ENCODE results near the gene KIAA0513.

KIAA0513 gene

DNA sequence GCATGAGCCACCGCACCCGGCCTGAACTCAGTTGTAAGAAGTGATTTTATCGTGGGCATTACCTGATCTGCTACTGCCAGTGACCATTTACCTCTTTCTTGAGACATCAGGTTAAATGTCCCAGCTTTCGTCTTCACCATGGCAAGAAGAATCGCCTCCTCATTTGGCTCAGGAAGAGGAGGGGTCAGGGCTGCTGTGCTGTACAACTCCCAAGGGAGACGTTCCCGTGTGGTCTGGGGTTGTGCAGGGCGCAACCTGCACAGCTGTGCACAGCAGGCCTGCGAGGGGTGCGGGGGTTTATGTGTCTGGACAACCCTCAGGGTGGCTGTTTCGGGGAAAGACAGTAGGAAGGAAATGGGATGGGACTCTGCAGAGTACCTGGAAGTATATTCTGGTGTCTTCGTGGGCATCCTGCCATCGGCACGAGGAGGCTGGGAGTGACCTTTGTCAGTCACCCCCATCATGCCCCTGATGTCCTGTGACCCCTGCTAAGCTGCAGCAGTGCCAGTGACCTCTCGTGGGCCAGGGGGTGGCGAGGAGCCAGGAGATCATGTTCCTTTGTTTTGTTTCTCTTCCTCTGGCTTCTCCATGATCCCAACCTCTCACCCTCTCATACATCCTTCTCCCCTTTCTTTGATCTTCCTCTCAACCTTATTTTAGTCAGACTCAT, 57.4 kb downstream of the KIAA0513 start:
- Mint-ChIP-seq H3K4me1 (peaks cover 36% of the 10 kb centered on the region), H3K36me3 (ENCODE audit: low read depth) (peaks cover under 1% of the 10 kb centered on the region), H3K9me3 (no peaks in the 10 kb centered on the region), H3K27me3 (ENCODE audit: low read depth) (peaks cover 35% of the 10 kb centered on the region), H3K27ac (no peak overlapping the region), H3K4me3 (no peak overlapping the region)
- TF ChIP-seq, protein P1, sequence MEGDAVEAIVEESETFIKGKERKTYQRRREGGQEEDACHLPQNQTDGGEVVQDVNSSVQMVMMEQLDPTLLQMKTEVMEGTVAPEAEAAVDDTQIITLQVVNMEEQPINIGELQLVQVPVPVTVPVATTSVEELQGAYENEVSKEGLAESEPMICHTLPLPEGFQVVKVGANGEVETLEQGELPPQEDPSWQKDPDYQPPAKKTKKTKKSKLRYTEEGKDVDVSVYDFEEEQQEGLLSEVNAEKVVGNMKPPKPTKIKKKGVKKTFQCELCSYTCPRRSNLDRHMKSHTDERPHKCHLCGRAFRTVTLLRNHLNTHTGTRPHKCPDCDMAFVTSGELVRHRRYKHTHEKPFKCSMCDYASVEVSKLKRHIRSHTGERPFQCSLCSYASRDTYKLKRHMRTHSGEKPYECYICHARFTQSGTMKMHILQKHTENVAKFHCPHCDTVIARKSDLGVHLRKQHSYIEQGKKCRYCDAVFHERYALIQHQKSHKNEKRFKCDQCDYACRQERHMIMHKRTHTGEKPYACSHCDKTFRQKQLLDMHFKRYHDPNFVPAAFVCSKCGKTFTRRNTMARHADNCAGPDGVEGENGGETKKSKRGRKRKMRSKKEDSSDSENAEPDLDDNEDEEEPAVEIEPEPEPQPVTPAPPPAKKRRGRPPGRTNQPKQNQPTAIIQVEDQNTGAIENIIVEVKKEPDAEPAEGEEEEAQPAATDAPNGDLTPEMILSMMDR (IDR thresholded peaks at IDR 0.05; ENCODE audit: unreplicated experiment in 3 of 3), result no peak

DNA sequence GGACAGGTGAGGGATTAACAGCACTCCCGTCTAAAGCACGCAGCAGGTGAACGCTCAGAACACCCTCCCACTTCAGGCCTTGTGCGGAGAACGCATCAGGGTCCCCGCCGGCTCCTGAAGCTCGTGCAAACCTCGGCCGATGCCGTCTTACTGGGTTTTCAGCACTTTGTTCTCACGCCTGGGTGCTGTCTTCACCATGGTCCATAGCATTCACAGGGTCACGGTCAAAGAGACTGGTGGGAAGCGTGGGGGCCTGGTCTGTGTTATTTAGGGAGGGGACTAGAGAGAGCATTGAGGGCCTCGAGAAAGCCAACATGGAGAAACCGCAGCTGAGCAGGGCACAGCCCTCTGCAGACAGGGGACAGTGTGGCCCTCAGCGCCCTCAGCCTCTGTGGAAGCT, 58.1 kb downstream of the KIAA0513 start:
- TF ChIP-seq, protein P1 (IDR thresholded peaks at IDR 0.05; ENCODE audit: unreplicated experiment in 3 of 3), result no peak
- no peak overlapping the region for H3K27ac Mint-ChIP-seq
- peaks cover 42% of the 10 kb centered on the region for H3K27me3 Mint-ChIP-seq (ENCODE audit: low read depth)
- H3K4me3 Mint-ChIP-seq, result no peak overlapping the region
- no peaks in the 10 kb centered on the region for H3K9me3 Mint-ChIP-seq
- no peaks in the 10 kb centered on the region for H3K36me3 Mint-ChIP-seq (ENCODE audit: low read depth)
- peaks cover 43% of the 10 kb centered on the region for H3K4me1 Mint-ChIP-seq

DNA sequence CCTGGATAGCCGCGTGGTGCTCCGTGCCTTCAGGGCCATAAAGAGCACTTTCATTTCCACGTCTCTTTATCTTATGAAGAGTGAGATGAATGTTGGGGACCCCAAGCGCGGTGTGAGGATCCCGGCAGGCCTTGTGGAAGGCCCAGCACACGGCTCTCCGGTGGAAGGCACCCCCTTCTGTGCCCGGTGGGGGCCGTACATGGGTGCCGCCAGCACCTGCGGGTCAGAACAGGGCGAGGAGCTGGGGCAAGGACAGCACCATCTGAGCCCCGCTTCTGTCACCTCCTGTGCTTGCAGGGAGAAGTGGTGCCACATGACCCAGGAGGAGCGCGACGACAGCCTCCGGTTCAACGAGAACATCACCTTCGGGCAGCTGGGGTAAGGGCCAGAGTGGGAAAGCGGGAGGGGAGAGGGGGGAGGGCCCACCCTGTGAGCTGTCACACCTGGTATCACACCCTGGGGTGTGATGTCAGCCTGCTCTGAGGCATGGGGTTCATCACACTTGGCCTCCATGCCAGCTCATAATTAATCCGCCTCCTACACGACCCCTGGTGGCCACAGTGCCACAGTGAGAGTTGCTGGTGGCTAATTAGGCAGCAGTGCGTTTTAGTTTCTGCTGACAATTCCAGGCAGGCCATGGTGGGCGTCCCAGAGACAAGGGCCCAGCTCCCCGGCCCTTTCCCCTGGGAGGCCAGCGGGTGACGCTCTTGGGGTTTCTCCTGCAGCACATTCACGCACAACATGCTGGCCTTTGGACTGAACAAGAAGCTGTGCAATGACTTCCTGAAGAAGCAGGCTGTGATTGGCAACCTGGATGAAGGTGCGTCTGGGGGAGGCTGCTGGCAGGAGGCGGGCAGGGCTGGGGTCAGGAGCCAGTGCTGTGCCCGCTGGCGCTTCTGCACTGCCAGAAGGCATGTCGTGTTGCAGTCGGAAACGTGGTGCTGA, 59.0 kb downstream of the KIAA0513 start:
- Mint-ChIP-seq H3K36me3 (ENCODE audit: low read depth) (no peaks in the 10 kb centered on the region), H3K4me1 (peaks cover 41% of the 10 kb centered on the region), H3K27me3 (ENCODE audit: low read depth) (peaks cover 43% of the 10 kb centered on the region), H3K4me3 (no peak overlapping the region), H3K27ac (no peak overlapping the region), H3K9me3 (no peaks in the 10 kb centered on the region)
- TF ChIP-seq, protein P1 (IDR thresholded peaks at IDR 0.05; ENCODE audit: unreplicated experiment in 3 of 3), result peak; percentile 64 to 68 (median 65)

DNA sequence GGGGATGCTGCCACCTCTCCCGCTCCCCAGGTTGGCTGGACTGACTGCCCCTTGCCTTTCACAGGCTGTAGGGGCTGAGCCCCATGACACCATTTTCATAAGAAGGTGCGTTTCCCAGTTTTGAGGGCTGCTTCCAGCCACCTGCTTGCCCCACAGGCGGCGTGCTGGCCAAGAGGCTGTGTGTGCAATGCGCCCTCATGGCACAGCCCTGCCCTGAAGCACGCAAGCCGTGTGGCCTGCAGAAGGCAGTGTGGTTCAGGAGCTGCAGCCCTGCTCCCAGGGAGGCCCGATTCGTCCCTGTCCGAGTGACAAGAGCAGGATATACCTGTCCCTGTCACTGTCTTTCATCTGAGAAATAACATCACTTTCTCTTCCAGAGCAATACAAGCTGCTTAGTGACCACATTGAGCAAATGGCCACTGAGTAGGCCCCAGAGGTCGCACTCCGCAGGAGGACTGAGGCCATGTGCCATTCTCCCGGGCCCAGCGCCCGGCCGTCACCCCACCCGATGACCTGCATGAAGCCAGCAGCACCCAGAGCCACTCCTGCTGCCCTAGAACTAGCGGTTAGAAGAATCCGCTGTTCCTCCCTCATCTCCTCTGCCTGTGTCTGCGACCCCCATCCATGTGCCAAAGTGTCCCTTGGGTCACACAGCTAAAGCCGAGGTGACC, 60.4 kb downstream of the KIAA0513 start:
- Mint-ChIP-seq H3K4me1 (peaks cover 33% of the 10 kb centered on the region), H3K9me3 (no peaks in the 10 kb centered on the region), H3K4me3 (no peak overlapping the region), H3K36me3 (ENCODE audit: low read depth) (no peaks in the 10 kb centered on the region), H3K27ac (no peak overlapping the region), H3K27me3 (ENCODE audit: low read depth) (peaks cover 38% of the 10 kb centered on the region)
- TF ChIP-seq, protein P1 (IDR thresholded peaks at IDR 0.05; ENCODE audit: unreplicated experiment in 3 of 3), result no peak

DNA sequence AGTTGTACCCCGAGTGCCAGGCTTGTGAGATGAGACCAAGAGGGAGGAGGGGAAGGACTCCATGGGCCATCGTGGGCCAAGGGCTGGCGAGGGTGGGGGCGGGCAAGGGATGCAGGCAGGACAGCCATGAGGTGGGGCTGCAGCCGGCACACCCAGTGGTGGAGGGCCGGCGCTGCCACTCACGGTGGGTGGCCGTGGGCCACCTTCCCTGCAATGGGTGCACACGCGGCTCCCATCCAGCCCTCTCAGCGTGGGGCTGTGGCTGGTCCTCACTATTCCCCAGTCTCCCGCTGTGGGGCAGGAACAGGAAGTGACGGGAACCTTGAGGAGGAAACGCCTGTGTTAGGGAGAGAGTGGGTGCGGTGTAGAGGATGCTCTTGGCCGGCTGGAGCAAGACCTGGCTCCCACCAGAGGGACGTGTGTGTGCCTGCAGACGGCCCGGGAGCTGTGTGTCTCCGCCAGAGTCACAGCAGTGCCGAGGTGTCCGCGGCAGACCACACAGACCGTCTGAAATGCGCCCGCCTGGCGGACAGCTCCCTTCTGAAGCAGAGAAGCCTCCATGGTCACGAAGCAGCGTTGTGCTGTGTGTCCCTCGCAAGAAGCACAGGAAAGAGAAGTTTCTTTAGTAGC, 61.1 kb downstream of the KIAA0513 start:
- H3K4me1 Mint-ChIP-seq, result peaks cover 26% of the 10 kb centered on the region

More for the DNA sequence above, 61.1 kb downstream of the KIAA0513 start:
- peaks cover 31% of the 10 kb centered on the region for H3K27me3 Mint-ChIP-seq (ENCODE audit: low read depth)
- TF ChIP-seq, protein P1 (IDR thresholded peaks at IDR 0.05; ENCODE audit: unreplicated experiment in 3 of 3), result no peak
- H3K4me3 Mint-ChIP-seq, result no peak overlapping the region
- H3K36me3 Mint-ChIP-seq (ENCODE audit: low read depth), result no peaks in the 10 kb centered on the region
- H3K9me3 Mint-ChIP-seq, result no peaks in the 10 kb centered on the region
- no peak overlapping the region for H3K27ac Mint-ChIP-seq
